ENCODE data around the gene INSYN1.

- TF ChIP-seq EP300 (IDR thresholded peaks at IDR 0.05) (no peak), CTCF (IDR thresholded peaks at IDR 0.05) (no peak)
Measured at GRCh38 chr15:73699249-73700040, 53.7 kb downstream of the INSYN1 start.

All from ovary (tissue), 3 donors.